ENCODE data around the gene MYO9A.
"Not testable (repeated sequence)": the region's sequence is repeated elsewhere in the genome, so short reads cannot be mapped to it uniquely, and the experiment has no call there.

MYO9A gene

GRCh38 chr15:72139667-72140066, 21.7 kb upstream of the MYO9A start:
- DNase-seq = no peak

DNA sequence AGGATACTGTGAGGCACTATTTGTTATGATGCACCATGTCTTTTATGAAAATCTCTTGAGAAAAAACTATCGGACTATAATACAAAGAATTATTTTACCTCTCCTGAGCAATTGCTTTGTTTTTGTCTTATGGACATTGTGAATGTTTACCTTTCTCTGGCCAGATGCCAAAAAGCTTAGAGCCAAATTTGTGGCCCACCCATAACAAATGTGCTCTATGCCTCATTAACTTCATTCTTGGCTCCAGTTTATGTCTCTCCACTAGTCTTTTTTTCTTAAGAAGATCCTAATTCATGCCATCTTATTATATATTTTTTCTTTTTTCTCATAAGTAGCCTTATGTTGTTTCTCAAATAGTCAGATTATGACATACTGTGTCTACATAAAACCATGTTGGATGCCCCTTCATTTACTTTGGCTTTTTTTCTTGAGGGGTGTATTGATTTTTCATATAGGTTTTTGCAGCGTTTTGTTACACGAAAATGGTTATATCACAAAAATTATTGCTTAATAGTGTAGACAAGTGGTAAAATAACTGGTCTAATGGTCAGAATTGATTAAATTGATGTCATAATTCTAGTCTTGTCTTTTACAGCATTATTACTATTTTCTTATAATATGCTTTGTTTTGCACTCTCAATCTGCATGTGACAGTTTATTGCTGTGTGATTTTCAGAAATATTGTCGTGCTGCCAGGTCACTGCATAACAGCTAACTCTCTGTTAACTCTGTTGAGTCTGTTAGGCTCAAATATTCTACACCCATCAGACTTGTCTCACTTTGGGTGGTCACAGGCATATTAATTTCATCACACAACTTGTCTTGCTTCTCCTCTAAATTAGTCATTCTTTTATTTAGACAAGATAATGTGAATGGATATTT, 18.5 kb upstream of the MYO9A start:
- no peak for DNase-seq

DNA sequence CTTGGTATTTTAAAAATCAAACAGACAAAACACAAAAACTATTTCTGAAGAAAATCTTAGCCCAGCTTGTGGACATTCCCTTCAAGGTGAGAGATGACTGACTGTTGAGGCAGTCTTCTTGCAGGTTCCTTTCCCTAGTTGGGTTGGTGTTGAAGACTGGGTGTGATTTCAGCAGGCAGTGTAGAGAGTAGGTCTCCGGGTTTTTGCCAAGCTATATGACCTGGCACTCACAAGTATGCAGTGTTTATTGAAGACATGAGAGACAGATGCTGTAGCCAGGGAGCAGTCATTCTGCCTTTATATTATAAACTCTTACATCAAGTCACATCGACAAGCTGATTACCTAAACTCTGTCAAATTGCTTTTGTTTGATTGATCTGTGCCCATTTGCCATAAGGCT, 17.8 kb upstream of the MYO9A start:
- DNase-seq = no peak

DNA sequence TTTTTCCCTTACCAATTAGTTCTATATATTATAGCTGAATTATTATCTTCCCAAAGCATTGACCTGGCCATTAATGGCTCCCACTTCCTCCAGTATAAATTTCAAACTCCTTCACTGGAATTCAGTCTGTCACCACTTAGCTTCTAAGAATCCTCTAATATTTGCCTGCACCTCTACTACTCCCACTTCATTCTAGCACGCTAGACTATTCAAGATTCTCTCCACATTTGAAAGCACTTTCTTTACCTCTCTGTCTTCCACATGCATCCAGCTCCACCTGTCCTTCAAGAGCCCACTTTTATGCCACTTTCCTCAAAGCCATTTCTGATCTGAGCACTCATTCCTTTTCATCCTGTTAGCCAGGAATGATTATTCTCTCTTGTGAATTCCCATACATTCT, 15.3 kb upstream of the MYO9A start:
- no peak for DNase-seq

DNA sequence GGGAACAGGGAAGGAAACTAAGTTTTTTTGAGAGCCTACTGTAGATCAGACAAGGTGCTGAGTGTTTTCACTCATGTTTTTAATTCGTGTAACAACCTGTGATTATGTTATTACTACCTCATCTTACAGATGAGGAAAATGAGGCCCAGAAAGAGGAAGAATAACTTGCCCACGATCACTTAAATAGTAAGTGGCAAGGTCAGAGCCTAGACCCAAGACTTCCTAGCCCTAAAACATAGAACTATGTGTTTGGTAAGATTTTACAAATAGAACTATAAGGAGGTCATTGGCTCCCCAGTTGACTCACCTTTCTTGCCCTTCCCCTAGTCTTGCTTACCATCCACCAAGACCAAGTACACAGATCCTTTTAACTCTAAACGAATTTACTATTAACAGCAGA, 14.0 kb upstream of the MYO9A start:
- DNase-seq = no peak

DNA sequence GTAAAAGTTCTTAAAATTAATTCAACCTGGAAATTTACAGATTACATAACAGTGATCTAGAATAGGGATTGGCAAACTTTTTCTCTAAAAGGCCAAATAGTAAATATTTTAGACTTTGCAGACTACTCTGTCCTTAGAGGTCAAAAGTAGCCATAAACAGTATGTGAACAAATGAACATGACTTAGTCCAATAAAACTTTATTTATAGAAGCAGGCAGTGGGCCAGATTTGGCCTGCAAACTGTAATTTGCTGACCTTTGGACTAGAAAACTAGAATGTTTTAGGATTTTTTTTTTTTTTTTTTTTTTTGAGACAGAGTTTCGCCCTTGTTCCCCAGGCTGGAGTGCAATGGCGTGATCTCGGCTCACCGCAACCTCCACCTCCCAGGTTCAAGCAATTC, 12.3 kb upstream of the MYO9A start:
- DNase-seq = no peak

- DNase-seq = no peak
Observed at GRCh38 chr15:72128359-72128758, 10.4 kb upstream of the MYO9A start.

- no peak for DNase-seq
Observed at GRCh38 chr15:72127724-72128322, 9.9 kb upstream of the MYO9A start.

DNA sequence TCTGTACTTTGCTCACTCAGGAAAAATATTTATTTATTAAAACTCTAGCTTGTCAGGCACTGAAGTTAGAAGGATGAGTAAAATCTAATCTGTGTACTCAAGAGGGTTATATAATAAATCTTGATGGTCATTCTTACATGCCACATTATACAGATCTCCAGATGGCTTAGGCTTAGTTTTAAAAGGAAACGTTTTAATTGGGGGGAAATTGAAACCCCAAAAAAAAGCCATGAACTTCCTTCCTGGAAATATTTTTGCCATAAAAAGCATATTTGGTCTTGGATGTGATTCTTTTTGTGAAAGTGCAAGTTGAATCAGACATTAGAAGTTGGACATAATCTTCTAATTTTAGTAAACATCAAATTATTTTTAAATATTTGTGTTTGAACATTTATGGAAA, 6.3 kb upstream of the MYO9A start:
- DNase-seq = no peak

DNA sequence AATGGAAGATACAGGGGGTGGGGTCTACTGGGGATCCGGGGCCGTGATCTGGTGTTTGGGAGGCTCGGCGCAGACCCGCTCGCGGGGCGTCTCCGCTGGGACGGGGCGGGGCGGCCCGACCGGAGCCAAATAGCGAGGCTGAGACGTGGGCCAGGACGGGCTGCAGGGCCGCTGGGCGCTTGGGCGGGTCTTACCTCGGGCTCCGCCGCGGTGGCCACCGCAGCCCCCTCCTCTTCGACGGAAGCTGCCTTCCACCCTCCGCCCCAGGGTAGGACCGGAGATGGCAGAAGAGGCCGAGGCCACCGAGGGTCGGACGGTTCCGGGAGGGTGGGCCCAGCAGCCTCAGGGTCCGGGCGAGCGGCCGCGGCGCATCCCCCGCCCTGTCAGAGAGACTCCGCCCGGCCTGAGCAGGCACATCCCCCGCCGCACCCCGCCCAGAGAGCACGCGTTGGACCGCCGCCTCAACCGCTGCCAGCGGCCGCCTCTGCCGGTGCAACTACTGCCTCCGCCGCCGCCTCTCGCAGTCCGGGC, 399 bp downstream of the MYO9A start:
- peak; percentile 50 to 54 for DNase-seq

GRCh38 chr15:72116731-72117485, 1.0 kb downstream of the MYO9A start:
- DNase-seq = no peak

GRCh38 chr15:72113347-72114031, 4.5 kb downstream of the MYO9A start:
- no peak for DNase-seq

GRCh38 chr15:72112805-72113204, 5.1 kb downstream of the MYO9A start:
- DNase-seq = no peak

DNA sequence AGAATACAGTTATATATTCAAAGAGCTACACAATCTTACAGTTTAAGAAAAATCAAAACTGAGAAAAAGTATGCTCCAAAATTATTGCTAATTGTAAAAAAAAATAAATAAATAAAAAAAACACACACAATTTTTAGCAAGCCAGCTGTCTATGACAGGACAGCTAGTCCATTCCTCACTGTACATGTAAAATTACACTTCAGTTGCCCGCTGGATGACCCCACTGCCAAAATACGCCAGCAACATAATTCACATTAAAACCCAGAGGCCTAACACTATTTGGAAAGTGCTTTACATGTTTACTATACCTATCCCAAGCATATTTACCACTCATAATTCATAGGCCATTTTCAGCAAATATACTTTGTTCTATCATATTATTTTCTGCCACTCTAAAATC, 5.8 kb downstream of the MYO9A start:
- no peak for DNase-seq

GRCh38 chr15:72110355-72110754, 7.6 kb downstream of the MYO9A start:
- DNase-seq = no peak

DNA sequence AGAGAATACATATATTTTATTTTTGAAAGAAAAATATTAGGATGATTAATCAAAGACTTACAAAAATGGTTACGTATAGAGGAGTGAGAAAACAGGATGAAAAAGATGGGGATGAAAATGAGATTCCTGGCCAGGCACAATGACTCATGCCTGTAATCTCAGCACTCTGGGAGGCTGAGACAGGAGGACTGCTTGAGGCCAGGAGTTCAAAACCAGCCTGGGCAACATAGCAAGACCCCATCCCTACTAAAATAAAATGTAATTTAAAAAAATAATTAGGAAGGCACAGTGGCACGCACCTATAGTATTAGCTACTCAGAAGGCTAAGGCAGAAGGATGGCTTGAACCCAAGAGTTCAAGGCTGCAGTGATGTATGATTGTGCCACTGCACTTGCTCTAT, 11.9 kb downstream of the MYO9A start:
- no peak for DNase-seq

DNA sequence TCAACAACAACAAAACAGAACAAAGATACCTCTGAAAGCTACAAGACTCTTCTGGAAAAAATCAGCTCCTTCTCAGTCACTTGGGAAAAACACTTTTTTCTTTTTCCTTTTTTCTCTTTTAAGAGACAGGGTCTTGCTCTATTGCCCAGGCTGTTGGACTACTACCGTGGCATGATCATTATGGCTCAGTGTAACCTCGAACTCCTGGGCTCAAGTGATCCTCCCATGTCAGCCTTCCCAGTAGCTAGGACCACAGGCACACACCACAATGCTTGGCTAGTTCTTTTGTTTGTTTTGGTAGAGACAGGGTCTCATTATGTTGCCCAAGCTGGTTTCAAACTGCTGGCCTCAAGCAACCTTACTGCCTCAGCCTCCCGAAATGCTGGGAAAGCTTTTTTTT, 12.8 kb downstream of the MYO9A start:
- no peak for DNase-seq

DNA sequence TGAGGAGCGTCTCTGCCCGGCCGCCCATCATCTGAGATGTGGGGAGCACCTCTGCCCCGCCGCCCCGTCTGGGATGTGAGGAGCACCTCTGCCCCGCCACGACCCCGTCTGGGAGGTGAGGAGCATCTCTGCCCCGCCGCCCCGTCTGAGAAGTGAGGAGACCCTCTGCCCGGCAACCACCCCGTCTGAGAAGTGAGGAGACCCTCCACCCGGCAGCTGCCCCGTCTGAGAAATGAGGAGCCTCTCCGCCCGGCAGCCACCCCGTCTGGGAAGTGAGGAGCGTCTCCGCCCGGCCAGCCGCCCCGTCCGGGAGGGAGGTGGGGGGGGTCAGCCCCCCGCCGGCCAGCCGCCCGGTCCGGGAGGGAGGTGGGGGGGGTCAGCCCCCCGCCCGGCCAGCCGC, 17.4 kb downstream of the MYO9A start:
- not testable (repeated sequence) for DNase-seq

- DNase-seq = no peak
Observed at GRCh38 chr15:72099155-72099554, 18.8 kb downstream of the MYO9A start.

- DNase-seq = no peak
Observed at GRCh38 chr15:72098040-72098439, 19.9 kb downstream of the MYO9A start.

GRCh38 chr15:72096796-72097195, 21.2 kb downstream of the MYO9A start:
- no peak for DNase-seq

DNA sequence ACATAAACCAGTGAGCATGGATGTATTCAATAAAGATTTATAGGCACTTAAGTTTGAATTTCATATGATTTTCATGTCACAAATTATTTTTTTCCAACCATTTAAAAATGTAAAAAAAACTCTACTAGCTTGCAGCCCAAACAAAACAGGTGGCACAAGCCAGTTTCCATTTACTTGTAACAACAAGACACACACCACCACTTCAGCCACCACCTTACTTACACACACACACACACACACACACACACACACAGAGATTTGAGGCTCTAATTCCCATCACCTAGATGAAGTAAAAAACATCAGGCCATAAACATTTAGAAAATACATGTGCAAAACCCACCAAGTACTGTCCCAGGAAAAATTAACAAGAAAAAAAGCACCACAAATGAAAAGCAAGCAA, 25.3 kb downstream of the MYO9A start:
- no peak for DNase-seq

GRCh38 chr15:72092006-72092405, 25.9 kb downstream of the MYO9A start:
- DNase-seq = no peak
